Stimulated activated CD8-positive, alpha-beta memory T cell treated with anti-CD3 and anti-CD28 coated beads, Interleukin-2, amount 100 ng/mL, for 48 hours (primary cell): ENCODE data around the gene F2R.

Source experiments
- DNase-seq, 2 donors: peaks; one replicate each; pipeline ENCODE4 v3.0.0-alpha.2; 2020; ENCODE audit warnings: low read depth in 2 of 2

Gene F2R

GRCh38 chr5:76690704-76691466, 25.0 kb upstream of the F2R start:
- no peak for DNase-seq

GRCh38 chr5:76691467-76692273, 24.3 kb upstream of the F2R start:
- DNase-seq: no peak

GRCh38 chr5:76692274-76692540, 23.7 kb upstream of the F2R start:
- DNase-seq: no peak

GRCh38 chr5:76692651-76693050, 23.3 kb upstream of the F2R start:
- DNase-seq: no peak

GRCh38 chr5:76693141-76693540, 22.8 kb upstream of the F2R start:
- no peak for DNase-seq

- no peak for DNase-seq
These were observed 21.6 kb upstream of the F2R start for GRCh38 chr5:76694317-76694716.

- no peak for DNase-seq
These were observed 20.6 kb upstream of the F2R start for GRCh38 chr5:76695346-76695745.

GRCh38 chr5:76696251-76696650, 19.7 kb upstream of the F2R start:
- DNase-seq: no peak

- DNase-seq: no peak
These were observed 18.3 kb upstream of the F2R start for GRCh38 chr5:76697670-76698069.

GRCh38 chr5:76700571-76700970, 15.4 kb upstream of the F2R start:
- DNase-seq: no peak

GRCh38 chr5:76701298-76701697, 14.6 kb upstream of the F2R start:
- no peak for DNase-seq

- no peak for DNase-seq
These were observed 12.2 kb upstream of the F2R start for GRCh38 chr5:76703707-76704106.

GRCh38 chr5:76704131-76704663, 11.7 kb upstream of the F2R start:
- no peak for DNase-seq

- DNase-seq: no peak
These were observed 10.4 kb upstream of the F2R start for GRCh38 chr5:76705574-76705973.

- DNase-seq: no peak
These were observed 6.2 kb upstream of the F2R start for GRCh38 chr5:76709762-76710161.

GRCh38 chr5:76710991-76711390, 4.9 kb upstream of the F2R start:
- DNase-seq: no peak

- no peak for DNase-seq
These were observed 1.0 kb upstream of the F2R start for GRCh38 chr5:76714751-76715485.

GRCh38 chr5:76715486-76715735, 515 bp upstream of the F2R start:
- no peak for DNase-seq

- no peak for DNase-seq
These were observed 681 bp downstream of the F2R start for GRCh38 chr5:76716456-76717157.

- DNase-seq: no peak
These were observed 1.5 kb downstream of the F2R start for GRCh38 chr5:76717222-76718083.

- no peak for DNase-seq
These were observed 2.5 kb downstream of the F2R start for GRCh38 chr5:76718381-76718832.
